Activated naive CD4-positive, alpha-beta T cell treated with anti-CD3 and anti-CD28 coated beads, Interleukin-2, amount 50 U/mL, for 24 hours (primary cell): ENCODE data around the gene NDUFV2.

Experiments used
- H3K27ac Mint-ChIP-seq: one replicate; pipeline ENCODE4 v1.8.0; 2021; ENCODE audit warnings: mild to moderate bottlenecking, mixed read lengths
- H3K27me3 Mint-ChIP-seq: one replicate; pipeline ENCODE4 v1.8.0; 2021; ENCODE audit warnings: mixed read lengths
- H3K36me3 Mint-ChIP-seq: one replicate; pipeline ENCODE4 v1.8.0; 2021; ENCODE audit warnings: mixed read lengths
- H3K4me1 Mint-ChIP-seq: one replicate; pipeline ENCODE4 v1.8.0; 2021; ENCODE audit warnings: mixed read lengths
- H3K4me3 Mint-ChIP-seq: one replicate; pipeline ENCODE4 v1.8.0; 2021; ENCODE audit warnings: mild to moderate bottlenecking, mixed read lengths
- H3K9me3 Mint-ChIP-seq: one replicate; pipeline ENCODE4 v1.8.0; 2021; ENCODE audit warnings: mixed read lengths

NDUFV2 gene

GRCh38 chr18:9124824-9125223 is 22.3 kb downstream of the NDUFV2 start:
- Mint-ChIP-seq H3K9me3 (no peaks in the 10 kb centered on the region), H3K27ac (peak overlapping the region; percentile 94), H3K4me3 (no peak overlapping the region), H3K4me1 (peaks cover 79% of the 10 kb centered on the region), H3K36me3 (peaks cover 35% of the 10 kb centered on the region), H3K27me3 (no peaks in the 10 kb centered on the region)

- H3K9me3 Mint-ChIP-seq, result no peaks in the 10 kb centered on the region
- H3K27ac Mint-ChIP-seq, result peak overlapping the region; percentile 94
- H3K4me3 Mint-ChIP-seq, result no peak overlapping the region
- H3K4me1 Mint-ChIP-seq, result peaks cover 80% of the 10 kb centered on the region
- H3K27me3 Mint-ChIP-seq, result no peaks in the 10 kb centered on the region
- peaks cover 33% of the 10 kb centered on the region for H3K36me3 Mint-ChIP-seq
Observed at GRCh38 chr18:9126337-9126736, 23.8 kb downstream of the NDUFV2 start.

- no peak overlapping the region for H3K4me3 Mint-ChIP-seq
- H3K27ac Mint-ChIP-seq, result no peak overlapping the region
- H3K27me3 Mint-ChIP-seq, result no peaks in the 10 kb centered on the region
- H3K4me1 Mint-ChIP-seq, result peaks cover 87% of the 10 kb centered on the region
- H3K9me3 Mint-ChIP-seq, result no peaks in the 10 kb centered on the region
- peaks cover 33% of the 10 kb centered on the region for H3K36me3 Mint-ChIP-seq
Observed at GRCh38 chr18:9130195-9130594, 27.7 kb downstream of the NDUFV2 start.

GRCh38 chr18:9130806-9131205 is 28.3 kb downstream of the NDUFV2 start:
- H3K27ac Mint-ChIP-seq, result peak overlapping the region; percentile 59
- no peak overlapping the region for H3K4me3 Mint-ChIP-seq
- H3K4me1 Mint-ChIP-seq, result peaks cover 87% of the 10 kb centered on the region
- H3K36me3 Mint-ChIP-seq, result peaks cover 30% of the 10 kb centered on the region
- H3K9me3 Mint-ChIP-seq, result no peaks in the 10 kb centered on the region
- no peaks in the 10 kb centered on the region for H3K27me3 Mint-ChIP-seq

- H3K36me3 Mint-ChIP-seq, result peaks cover 26% of the 10 kb centered on the region
- no peaks in the 10 kb centered on the region for H3K27me3 Mint-ChIP-seq
- H3K4me3 Mint-ChIP-seq, result no peak overlapping the region
- no peaks in the 10 kb centered on the region for H3K9me3 Mint-ChIP-seq
- H3K4me1 Mint-ChIP-seq, result peaks cover 75% of the 10 kb centered on the region
- H3K27ac Mint-ChIP-seq, result peak overlapping the region; percentile 86
Observed at GRCh38 chr18:9132628-9133027, 30.1 kb downstream of the NDUFV2 start.

- H3K36me3 Mint-ChIP-seq, result peaks cover 22% of the 10 kb centered on the region
- peak overlapping the region; percentile 86 for H3K27ac Mint-ChIP-seq
- no peaks in the 10 kb centered on the region for H3K9me3 Mint-ChIP-seq
- peak overlapping the region; percentile 47 for H3K4me3 Mint-ChIP-seq
- H3K4me1 Mint-ChIP-seq, result peaks cover 69% of the 10 kb centered on the region
- no peaks in the 10 kb centered on the region for H3K27me3 Mint-ChIP-seq
Observed at GRCh38 chr18:9133225-9133624, 30.7 kb downstream of the NDUFV2 start.

GRCh38 chr18:9135081-9135911 is 32.8 kb downstream of the NDUFV2 start:
- H3K4me1 Mint-ChIP-seq, result peaks cover 71% of the 10 kb centered on the region
- peak overlapping the region; percentile 96 for H3K4me3 Mint-ChIP-seq
- peaks cover 18% of the 10 kb centered on the region for H3K36me3 Mint-ChIP-seq
- H3K27me3 Mint-ChIP-seq, result no peaks in the 10 kb centered on the region
- peak overlapping the region; percentile 95 for H3K27ac Mint-ChIP-seq
- no peaks in the 10 kb centered on the region for H3K9me3 Mint-ChIP-seq

GRCh38 chr18:9135912-9136314 is 33.4 kb downstream of the NDUFV2 start:
- Mint-ChIP-seq H3K4me1 (peaks cover 71% of the 10 kb centered on the region), H3K36me3 (peaks cover 18% of the 10 kb centered on the region), H3K4me3 (peak overlapping the region; percentile 96), H3K27me3 (no peaks in the 10 kb centered on the region), H3K27ac (peak overlapping the region; percentile 99), H3K9me3 (no peaks in the 10 kb centered on the region)

GRCh38 chr18:9136315-9137155 is 34.0 kb downstream of the NDUFV2 start, which contains the start of gene ANKRD12:
Gene ANKRD12 (plus strand): TSS chr18:9136781. CDS start chr18:9182433, 45,652 bp downstream.
- peak within 1 kb of the TSS; percentile 96 for H3K4me3 Mint-ChIP-seq
- peaks cover 18% of the 10 kb centered on the region for H3K36me3 Mint-ChIP-seq
- peak within 1 kb of the TSS; percentile 99 for H3K27ac Mint-ChIP-seq
- H3K27me3 Mint-ChIP-seq, result no peaks in the 10 kb centered on the region
- no peaks in the 10 kb centered on the region for H3K9me3 Mint-ChIP-seq
- peaks cover 71% of the 10 kb centered on the region for H3K4me1 Mint-ChIP-seq

GRCh38 chr18:9137168-9138066 is 34.9 kb downstream of the NDUFV2 start:
- Mint-ChIP-seq H3K9me3 (no peaks in the 10 kb centered on the region), H3K36me3 (peaks cover 12% of the 10 kb centered on the region), H3K27ac (peak overlapping the region; percentile 95), H3K4me1 (peaks cover 71% of the 10 kb centered on the region), H3K27me3 (no peaks in the 10 kb centered on the region), H3K4me3 (peak overlapping the region; percentile 92)

- Mint-ChIP-seq H3K4me3 (peak overlapping the region; percentile 92), H3K36me3 (peaks cover 6% of the 10 kb centered on the region), H3K9me3 (no peaks in the 10 kb centered on the region), H3K4me1 (peaks cover 72% of the 10 kb centered on the region), H3K27me3 (no peaks in the 10 kb centered on the region), H3K27ac (peak overlapping the region; percentile 99)
Observed at GRCh38 chr18:9139400-9140039, 37.0 kb downstream of the NDUFV2 start.

GRCh38 chr18:9140381-9140780 is 37.9 kb downstream of the NDUFV2 start:
- H3K4me1 Mint-ChIP-seq, result peaks cover 70% of the 10 kb centered on the region
- H3K36me3 Mint-ChIP-seq, result peaks cover 6% of the 10 kb centered on the region
- no peaks in the 10 kb centered on the region for H3K9me3 Mint-ChIP-seq
- H3K27me3 Mint-ChIP-seq, result no peaks in the 10 kb centered on the region
- peak overlapping the region; percentile 99 for H3K27ac Mint-ChIP-seq
- H3K4me3 Mint-ChIP-seq, result peak overlapping the region; percentile 92

- Mint-ChIP-seq H3K4me1 (peaks cover 72% of the 10 kb centered on the region), H3K27me3 (no peaks in the 10 kb centered on the region), H3K36me3 (peaks cover 6% of the 10 kb centered on the region), H3K4me3 (peak overlapping the region; percentile 92), H3K27ac (peak overlapping the region; percentile 99), H3K9me3 (no peaks in the 10 kb centered on the region)
Observed at GRCh38 chr18:9140984-9141383, 38.5 kb downstream of the NDUFV2 start.

GRCh38 chr18:9146224-9146623 is 43.7 kb downstream of the NDUFV2 start:
- Mint-ChIP-seq H3K27me3 (no peaks in the 10 kb centered on the region), H3K4me1 (peaks cover 85% of the 10 kb centered on the region), H3K9me3 (no peaks in the 10 kb centered on the region), H3K36me3 (no peaks in the 10 kb centered on the region), H3K27ac (peak overlapping the region; percentile 91), H3K4me3 (peak overlapping the region; percentile 60)
